Vagina (tissue), 2 donors: Measurements from ENCODE around the gene UBE2Q1. TPM values are rescaled to one million over a fixed set of nuclear protein-coding genes. Genes with fewer than 3 reads are reported as not detected.

Experiments used
- DNase-seq, 2 donors: peaks; one replicate each; pipeline ENCODE4 v3.0.0-alpha.2; 2017; ENCODE audit errors: extremely low spot score in 2 of 2
- H3K27ac ChIP-seq: fragments of 200-600 bp; sonication (generic); one replicate; pipeline ENCODE4 v1.5.1; 2019
- H3K27me3 ChIP-seq: fragments of 200-600 bp; sonication (generic); one replicate; pipeline ENCODE4 v1.5.1; 2019
- H3K36me3 ChIP-seq, 2 donors: fragments of 200-600 bp; sonication (generic); one replicate each; pipeline ENCODE4 v1.5.1; 2017 to 2019
- H3K4me1 ChIP-seq: fragments of 200-600 bp; sonication (generic); one replicate; pipeline ENCODE4 v1.5.1; 2019
- H3K4me3 ChIP-seq, 2 donors: fragments of 200-600 bp; sonication (generic); 1 replicate in 1 of 2; 2 replicates in 1 of 2; pipeline ENCODE4 v1.5.1; 2016 to 2019
- H3K9me3 ChIP-seq: fragments of 200-600 bp; sonication (generic); one replicate; pipeline ENCODE4 v1.5.1; 2019
- POLR2A ChIP-seq, 2 donors: fragments of 450-650 bp; IDR thresholded peaks; one replicate each; pipeline ENCODE4 v1.6.1; 2017; ENCODE audit warnings: antibody characterized with exemption in 2 of 2, mild to moderate bottlenecking in 2 of 2, moderate library complexity in 2 of 2
- POLR2AphosphoS5 ChIP-seq, 2 donors: sonication (generic); formaldehyde crosslinking; IDR thresholded peaks; one replicate each; pipeline ENCODE4 v1.9.0; 2017; ENCODE audit warnings: antibody characterized with exemption in 2 of 2, mild to moderate bottlenecking in 2 of 2, low read depth in 1 of 2; ENCODE audit not compliant: insufficient read depth in 1 of 2
- intact Hi-C: fragments of 100-400 bp; cut with DNase I; formaldehyde crosslinking; loops from one replicate; pipeline ENCODE4 v1.15.1; 2023
- total RNA-seq: library from RNA; depleted of rRNA; stranded (reverse); fragments of >200 nt; gene quantifications from one replicate; pipeline ENCODE4 v1.2.3, GENCODE V29; 2016
- TF ChIP-seq, protein P1 (sequence below), 3 experiments: fragments of 450-650 bp in 2 of 3; fragments of 200-600 bp in 1 of 3; sonication (generic) in 1 of 3; IDR thresholded peaks; one replicate each; pipeline ENCODE4 v1.5.1; 2017 to 2019; ENCODE audit warnings: antibody characterized with exemption in 3 of 3, mild to moderate bottlenecking in 2 of 3, moderate library complexity in 2 of 3

The UBE2Q1 gene
- total RNA-seq, 1 donor from 2014 or later, result 17.9 TPM

DNA sequence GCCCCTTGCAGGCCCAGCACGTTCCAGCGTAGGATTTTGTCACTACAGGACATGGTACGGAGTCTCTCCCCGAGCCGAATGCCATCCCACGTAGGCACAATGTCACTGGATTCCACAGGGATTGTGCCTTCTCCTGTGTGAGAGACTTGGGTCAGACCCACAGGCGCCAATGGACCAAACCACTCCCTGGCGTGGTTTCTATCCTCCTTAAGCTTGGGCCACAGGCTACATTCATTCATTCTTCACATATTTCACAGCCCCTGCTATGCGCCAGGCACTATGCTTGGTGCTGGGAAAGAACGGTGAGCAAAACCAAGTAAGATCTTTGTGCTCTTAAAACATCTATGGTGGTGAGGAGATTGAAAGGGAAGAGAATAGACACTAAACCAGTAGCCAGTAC is 27.8 kb upstream of the UBE2Q1 start:
- no peak for DNase-seq
- Histone ChIP-seq H3K36me3 (peaks cover 5 to 98% of the 10 kb centered on the region in 2 donors), H3K9me3 (no peaks in the 10 kb centered on the region), H3K4me1 (no peaks in the 10 kb centered on the region), H3K27ac (no peak overlapping the region), H3K27me3 (no peaks in the 10 kb centered on the region), H3K4me3 (no peak overlapping the region)
- intact Hi-C loops, result no loop called here
- no peak for TF ChIP-seq POLR2AphosphoS5 (IDR thresholded peaks at IDR 0.05; ENCODE audit: insufficient read depth in 1 of 2, low read depth in 1 of 2)
- TF ChIP-seq, protein P1, sequence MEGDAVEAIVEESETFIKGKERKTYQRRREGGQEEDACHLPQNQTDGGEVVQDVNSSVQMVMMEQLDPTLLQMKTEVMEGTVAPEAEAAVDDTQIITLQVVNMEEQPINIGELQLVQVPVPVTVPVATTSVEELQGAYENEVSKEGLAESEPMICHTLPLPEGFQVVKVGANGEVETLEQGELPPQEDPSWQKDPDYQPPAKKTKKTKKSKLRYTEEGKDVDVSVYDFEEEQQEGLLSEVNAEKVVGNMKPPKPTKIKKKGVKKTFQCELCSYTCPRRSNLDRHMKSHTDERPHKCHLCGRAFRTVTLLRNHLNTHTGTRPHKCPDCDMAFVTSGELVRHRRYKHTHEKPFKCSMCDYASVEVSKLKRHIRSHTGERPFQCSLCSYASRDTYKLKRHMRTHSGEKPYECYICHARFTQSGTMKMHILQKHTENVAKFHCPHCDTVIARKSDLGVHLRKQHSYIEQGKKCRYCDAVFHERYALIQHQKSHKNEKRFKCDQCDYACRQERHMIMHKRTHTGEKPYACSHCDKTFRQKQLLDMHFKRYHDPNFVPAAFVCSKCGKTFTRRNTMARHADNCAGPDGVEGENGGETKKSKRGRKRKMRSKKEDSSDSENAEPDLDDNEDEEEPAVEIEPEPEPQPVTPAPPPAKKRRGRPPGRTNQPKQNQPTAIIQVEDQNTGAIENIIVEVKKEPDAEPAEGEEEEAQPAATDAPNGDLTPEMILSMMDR (IDR thresholded peaks at IDR 0.05), result no peak
- no peak for TF ChIP-seq POLR2A (IDR thresholded peaks at IDR 0.05)

DNA sequence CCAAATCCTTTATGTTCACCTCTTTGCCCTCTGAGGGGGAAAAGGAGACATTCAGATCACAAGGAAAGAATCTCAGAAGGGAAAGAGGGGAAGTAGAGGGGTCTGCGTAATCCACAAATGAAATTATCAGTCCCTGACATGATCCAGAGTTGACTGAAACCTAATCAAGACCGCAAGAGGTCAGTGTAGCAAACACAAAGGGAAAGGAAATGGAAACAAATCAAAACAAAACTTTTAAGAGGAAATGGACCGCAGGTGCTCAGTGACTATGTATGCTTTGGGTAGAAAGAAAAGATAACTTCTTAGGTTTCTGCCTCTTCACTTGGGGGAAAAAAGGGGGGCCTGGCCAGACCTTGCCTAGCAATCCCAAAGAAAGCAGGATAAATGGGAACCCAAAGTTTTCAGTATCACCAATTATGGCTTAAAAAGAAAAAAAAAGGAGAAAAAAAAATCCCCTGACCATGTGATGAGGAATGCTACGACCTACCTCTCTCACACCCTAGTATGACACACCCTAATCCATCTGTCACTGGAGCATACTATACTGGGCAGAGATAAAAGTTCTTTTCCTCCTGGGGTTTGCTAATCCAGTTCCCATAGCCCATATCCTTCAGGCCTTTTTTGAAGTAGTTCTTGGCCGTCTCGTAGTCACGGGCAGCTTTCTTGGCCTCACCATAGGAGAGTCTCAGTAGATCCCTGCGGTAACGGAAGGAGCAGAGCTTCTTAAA is 26.0 kb upstream of the UBE2Q1 start:
- Histone ChIP-seq H3K9me3 (no peaks in the 10 kb centered on the region), H3K27me3 (no peaks in the 10 kb centered on the region), H3K4me3 (no peak overlapping the region), H3K36me3 (peaks cover 5 to 100% of the 10 kb centered on the region in 2 donors), H3K4me1 (no peaks in the 10 kb centered on the region), H3K27ac (no peak overlapping the region)
- TF ChIP-seq POLR2A (IDR thresholded peaks at IDR 0.05) (no peak), POLR2AphosphoS5 (IDR thresholded peaks at IDR 0.05; ENCODE audit: insufficient read depth in 1 of 2, low read depth in 1 of 2) (no peak)
- TF ChIP-seq, protein P1 (IDR thresholded peaks at IDR 0.05), result no peak
- no peak for DNase-seq
- intact Hi-C loops, result no loop called here

DNA sequence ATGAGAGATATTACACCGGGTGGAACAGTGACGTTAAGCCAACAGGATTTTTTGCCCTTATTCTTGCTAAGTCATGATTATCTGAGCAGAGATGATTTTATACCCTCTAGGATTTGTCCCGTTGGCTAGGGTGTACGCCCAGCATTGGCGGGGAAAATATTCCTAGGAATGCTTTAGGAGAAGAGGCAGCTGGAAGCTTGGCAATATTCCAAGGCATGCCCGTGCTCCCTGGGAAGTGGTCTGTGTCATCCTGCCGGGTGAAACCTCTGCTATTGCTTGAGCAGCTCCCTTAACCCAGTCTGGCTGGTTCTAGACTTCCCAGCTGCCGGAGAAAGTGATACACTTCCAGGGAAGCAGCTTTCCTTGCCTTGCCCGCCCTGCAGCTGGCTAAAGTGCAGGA is 25.3 kb upstream of the UBE2Q1 start:
- H3K27me3 ChIP-seq, result no peaks in the 10 kb centered on the region
- DNase-seq, result no peak
- H3K27ac ChIP-seq, result no peak overlapping the region
- no peak overlapping the region for H3K4me3 ChIP-seq
- peaks cover 5 to 97% of the 10 kb centered on the region in 2 donors for H3K36me3 ChIP-seq
- no peaks in the 10 kb centered on the region for H3K4me1 ChIP-seq
- intact Hi-C loops, result no loop called here
- H3K9me3 ChIP-seq, result no peaks in the 10 kb centered on the region
- TF ChIP-seq POLR2A (IDR thresholded peaks at IDR 0.05), result no peak
- TF ChIP-seq, protein P1 (IDR thresholded peaks at IDR 0.05), result no peak
- TF ChIP-seq POLR2AphosphoS5 (IDR thresholded peaks at IDR 0.05; ENCODE audit: insufficient read depth in 1 of 2, low read depth in 1 of 2), result no peak

DNA sequence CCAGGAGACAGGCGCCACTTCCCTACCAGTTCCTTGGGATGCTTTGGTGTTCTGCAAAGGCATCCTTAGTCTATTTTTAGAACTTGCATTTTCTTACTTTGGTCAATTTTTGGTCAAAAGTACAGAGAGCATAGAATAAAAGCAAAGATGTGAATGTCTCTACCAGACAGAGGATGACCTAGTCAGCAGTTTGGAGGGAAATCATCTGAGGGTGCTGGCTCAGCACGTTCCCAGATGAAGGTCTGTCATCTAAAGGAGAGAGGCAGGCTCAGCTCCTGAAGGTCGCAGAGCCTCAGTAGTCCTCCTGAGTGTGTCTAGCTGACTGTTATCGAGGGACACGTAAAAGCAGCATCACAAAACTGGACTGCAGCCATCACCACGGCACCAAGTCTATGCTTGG is 24.4 kb upstream of the UBE2Q1 start:
- Histone ChIP-seq H3K4me1 (peaks cover 2% of the 10 kb centered on the region), H3K27ac (no peak overlapping the region), H3K36me3 (peaks cover 5 to 88% of the 10 kb centered on the region in 2 donors), H3K27me3 (no peaks in the 10 kb centered on the region), H3K9me3 (no peaks in the 10 kb centered on the region), H3K4me3 (no peak overlapping the region)
- intact Hi-C loops, result no loop called here
- no peak for DNase-seq
- TF ChIP-seq POLR2A (IDR thresholded peaks at IDR 0.05) (no peak), POLR2AphosphoS5 (IDR thresholded peaks at IDR 0.05; ENCODE audit: insufficient read depth in 1 of 2, low read depth in 1 of 2) (no peak)
- TF ChIP-seq, protein P1 (IDR thresholded peaks at IDR 0.05), result no peak

DNA sequence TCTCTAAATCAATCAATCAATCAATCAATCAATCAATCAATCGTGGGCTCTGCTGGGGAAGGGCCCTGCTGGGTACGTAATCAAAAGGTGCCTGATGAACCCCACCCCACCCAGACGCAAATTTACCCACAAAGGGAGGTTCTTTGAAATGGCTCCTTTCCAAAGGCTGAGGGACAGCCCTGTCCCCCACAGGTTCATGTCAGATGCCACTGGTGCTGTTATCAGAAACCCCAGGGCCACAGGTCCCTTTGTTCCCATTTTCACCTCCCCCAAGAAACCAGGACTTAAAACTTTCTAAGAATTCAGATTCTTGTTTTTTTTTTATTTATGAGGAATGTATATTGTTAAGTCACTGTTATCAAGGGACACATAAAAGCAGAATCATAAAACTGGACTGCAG is 23.3 kb upstream of the UBE2Q1 start:
- Histone ChIP-seq H3K9me3 (no peaks in the 10 kb centered on the region), H3K27ac (no peak overlapping the region), H3K36me3 (peaks cover 5 to 77% of the 10 kb centered on the region in 2 donors), H3K4me1 (peaks cover 8% of the 10 kb centered on the region), H3K27me3 (no peaks in the 10 kb centered on the region), H3K4me3 (no peak overlapping the region)
- no peak for TF ChIP-seq POLR2AphosphoS5 (IDR thresholded peaks at IDR 0.05; ENCODE audit: insufficient read depth in 1 of 2, low read depth in 1 of 2)
- TF ChIP-seq, protein P1 (IDR thresholded peaks at IDR 0.05), result no peak
- no peak for TF ChIP-seq POLR2A (IDR thresholded peaks at IDR 0.05)
- no peak for DNase-seq
- intact Hi-C loops, result no loop called here
